ENCODE data around the gene ITSN2.

- no peak for TF ChIP-seq CTCF (IDR thresholded peaks at IDR 0.05; ENCODE audit: poor library complexity, severe bottlenecking)
- no peak for TF ChIP-seq POLR2AphosphoS5 (IDR thresholded peaks at IDR 0.05)
- no peak for TF ChIP-seq REST (IDR thresholded peaks at IDR 0.05; ENCODE audit: borderline replicate concordance)
- no peak for TF ChIP-seq EZH2 (IDR thresholded peaks at IDR 0.05; ENCODE audit: borderline replicate concordance, insufficient read depth, low read length, poor library complexity, severe bottlenecking)
- no peak for TF ChIP-seq EP300 (conservative IDR thresholded peaks at IDR 0.05; ENCODE audit: poor library complexity, severe bottlenecking)
Measured at GRCh38 chr2:24359129-24360049, 947 bp downstream of the ITSN2 start.
